GM21515 (cell line): Measurements from ENCODE around the gene ZFYVE28.

Experiments used
- ATAC-seq: cut with Tn5 transposase; IDR thresholded peaks from one replicate; pipeline ENCODE4 v1.9.1; 2021; ENCODE audit not compliant: unreplicated experiment

Gene ZFYVE28

GRCh38 chr4:2354760-2355159 is 63.7 kb downstream of the ZFYVE28 start:
- no peak for ATAC-seq

DNA sequence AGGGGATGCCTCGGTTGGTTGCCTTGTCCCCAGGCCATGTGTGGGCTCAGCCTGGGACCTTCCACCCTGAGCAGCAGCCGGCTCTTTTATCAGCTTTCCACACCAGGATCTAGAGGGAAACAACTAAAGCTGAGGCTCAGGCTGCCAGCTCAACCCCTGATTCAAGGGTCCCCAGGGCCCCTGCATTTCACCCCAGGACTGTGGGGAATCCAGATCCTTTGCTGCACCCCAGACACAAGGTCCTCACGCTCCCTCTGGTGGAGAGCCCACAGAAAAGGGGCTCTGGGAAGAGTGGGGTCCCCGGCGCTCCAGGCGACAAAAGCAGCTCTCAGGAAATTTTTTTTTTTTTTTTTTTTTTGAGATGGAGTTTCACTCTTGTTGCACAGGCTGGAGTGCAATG is 64.3 kb downstream of the ZFYVE28 start:
- no peak for ATAC-seq

DNA sequence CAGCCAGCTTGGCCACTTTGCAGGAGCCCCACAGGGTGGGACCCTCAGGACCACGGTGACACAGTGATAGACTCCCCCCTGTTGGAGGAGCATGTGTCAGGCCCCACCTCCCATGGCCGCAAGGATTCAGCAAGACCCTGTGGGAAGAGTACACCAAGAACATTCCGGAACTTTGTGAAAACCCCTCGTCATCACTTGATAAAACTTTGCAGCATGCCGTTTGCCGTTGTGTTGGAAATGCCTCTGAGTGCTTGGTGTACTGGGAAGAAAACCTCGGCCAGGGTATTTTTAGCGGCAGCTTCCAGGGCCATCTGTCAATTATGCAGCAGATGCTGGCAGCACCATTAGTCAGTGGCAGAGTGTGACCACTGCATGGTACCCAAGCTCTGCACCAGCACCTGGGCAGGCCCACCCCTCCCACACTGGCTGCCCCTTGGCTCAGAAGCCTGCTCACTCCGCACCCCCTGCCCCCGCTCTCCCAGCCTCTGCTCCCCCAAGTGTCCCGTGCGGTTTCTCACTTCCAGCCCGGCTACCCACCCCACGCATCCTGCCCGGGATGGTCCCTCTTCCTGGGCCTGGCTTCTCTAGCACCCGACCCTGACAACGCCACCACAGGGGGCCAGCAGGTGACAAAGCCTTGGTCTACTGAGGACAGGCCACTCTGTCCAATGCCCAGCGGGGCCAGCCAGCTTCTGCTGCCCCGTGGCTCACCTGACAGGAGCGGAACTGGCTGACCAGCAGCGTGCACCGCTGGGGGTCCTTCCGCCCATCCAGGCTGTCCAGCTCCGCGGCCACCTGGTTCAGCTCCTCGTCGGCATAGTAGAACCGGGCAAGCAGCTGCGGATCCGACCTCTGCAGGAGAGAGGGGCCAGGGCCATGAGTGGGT is 65.0 kb downstream of the ZFYVE28 start:
- no peak for ATAC-seq

GRCh38 chr4:2352729-2353221 is 65.7 kb downstream of the ZFYVE28 start:
- ATAC-seq, result no peak

DNA sequence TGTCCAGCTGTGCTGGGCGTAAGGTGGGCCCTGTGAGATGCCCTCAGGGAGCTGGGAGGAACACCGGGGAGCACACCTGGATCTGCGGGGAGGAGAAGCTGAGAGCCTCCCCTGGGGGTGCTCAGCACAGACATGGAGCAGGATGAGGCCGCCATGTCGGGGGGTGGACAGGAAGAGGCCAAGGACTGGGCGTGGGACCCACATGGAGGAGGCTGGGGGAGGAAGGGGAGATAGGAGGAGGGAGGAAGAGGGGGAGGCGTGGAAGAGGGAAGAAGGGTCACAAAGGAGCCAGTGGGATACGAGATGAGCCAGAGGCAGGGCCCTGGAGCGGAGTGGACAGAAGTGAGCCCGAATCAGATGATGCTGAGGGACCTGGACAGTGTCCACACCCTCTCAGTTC is 66.3 kb downstream of the ZFYVE28 start:
- ATAC-seq, result no peak

DNA sequence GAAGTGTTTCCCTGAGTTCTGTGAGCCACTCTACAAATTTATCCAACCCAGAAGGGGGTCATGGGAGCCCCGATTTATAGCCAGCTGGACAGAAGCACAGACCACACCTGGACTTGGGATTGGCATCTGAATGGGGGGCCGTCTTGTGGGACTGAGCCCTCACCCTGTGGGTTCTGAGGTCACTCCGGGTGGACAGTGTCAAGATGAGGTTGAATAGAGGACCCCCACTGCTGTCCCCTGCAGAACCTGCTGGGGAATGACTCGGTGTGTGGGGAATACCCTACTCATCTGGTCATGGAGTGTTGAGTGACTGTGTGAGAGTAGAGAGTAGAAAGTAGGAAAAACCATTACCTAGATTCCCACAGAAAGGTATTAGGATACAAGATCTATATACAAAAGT is 67.5 kb downstream of the ZFYVE28 start:
- ATAC-seq, result no peak

DNA sequence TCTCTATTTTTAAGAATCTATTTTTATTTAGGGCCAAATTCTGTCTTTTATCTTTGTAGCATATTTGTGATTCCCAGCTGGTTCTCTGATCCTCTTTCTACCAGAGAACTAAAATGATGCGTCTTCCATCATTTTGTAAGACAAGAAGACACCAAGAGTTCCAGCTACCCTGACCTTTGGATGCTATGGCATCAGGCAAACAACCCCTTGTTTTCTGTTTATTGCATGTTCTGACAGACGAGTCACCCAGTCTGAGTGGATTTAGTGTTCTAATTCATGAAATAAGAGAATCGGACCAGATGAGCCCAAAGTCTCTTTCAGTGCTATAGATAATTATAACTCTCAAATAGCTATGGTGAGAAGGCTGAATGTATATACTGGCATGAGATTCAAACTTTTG is 69.7 kb downstream of the ZFYVE28 start:
- ATAC-seq, result no peak

GRCh38 chr4:2347190-2347589 is 71.3 kb downstream of the ZFYVE28 start:
- no peak for ATAC-seq

GRCh38 chr4:2343476-2343875 is 75.0 kb downstream of the ZFYVE28 start:
- ATAC-seq, result no peak

GRCh38 chr4:2341911-2342652 is 76.4 kb downstream of the ZFYVE28 start:
- ATAC-seq, result no peak

DNA sequence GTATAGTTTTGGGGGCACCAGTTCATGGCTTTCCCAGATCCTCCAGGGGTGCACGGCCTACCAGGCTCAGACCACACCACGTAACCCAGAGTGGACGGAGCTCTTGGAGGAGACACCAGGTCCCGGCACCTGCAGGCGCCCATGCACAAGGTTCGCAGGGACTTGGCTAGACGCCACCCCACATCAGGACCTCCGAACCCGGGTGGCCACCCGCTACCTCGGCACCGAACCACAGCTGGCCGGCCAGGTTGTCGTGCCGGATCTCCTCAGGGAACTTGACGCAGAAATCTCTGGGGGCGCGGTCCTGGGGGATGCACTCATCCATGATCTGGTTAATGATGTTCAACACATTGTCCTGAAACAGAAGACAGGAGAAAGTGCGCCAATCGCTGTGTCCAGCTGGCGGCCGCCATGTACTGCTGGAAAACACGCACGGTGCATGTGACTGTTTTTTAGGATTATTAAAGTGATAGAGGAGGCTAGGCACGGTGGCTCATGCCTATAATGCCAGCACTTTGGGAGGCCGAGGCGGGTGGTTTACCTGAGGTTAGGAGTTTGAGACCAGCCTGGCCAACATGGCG is 77.1 kb downstream of the ZFYVE28 start:
- ATAC-seq, result no peak

DNA sequence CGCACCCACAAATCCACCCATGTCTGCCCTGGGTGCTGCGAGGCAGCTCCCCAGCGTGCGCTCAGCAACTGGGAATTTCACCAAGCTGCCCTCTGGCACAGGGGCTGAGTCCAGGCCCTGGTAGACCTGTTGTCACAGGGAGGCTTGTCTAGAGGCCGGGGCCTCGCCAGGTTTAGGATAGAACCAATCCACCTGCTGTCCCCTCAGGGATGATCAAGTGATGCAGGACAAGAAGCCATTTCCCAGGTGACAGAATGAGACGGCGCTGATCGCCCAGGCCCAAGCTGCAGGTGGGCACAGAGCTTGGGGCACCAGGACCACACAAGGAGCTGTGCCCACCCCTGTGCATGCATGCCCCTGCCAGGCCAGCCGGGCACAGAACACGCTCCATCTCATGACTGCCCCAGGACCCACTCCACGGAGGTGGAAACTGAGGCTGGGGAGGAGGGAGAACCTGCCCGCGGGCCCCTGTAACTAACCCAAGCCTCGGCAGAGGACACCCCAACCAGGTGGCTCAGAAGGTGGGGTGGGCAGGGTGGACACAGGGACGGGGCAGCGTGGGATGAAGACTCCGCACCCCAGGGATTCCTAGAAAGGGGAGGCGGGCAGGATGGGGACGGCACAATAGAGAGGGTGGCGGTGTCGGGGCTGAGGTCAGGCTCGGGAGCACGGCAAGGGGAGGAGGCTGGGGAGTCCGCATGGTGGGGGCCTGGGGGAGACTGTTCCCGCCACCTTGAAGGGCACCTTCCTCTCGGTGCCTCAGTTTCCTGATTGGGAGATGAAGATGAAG is 78.0 kb downstream of the ZFYVE28 start:
- ATAC-seq, result no peak

DNA sequence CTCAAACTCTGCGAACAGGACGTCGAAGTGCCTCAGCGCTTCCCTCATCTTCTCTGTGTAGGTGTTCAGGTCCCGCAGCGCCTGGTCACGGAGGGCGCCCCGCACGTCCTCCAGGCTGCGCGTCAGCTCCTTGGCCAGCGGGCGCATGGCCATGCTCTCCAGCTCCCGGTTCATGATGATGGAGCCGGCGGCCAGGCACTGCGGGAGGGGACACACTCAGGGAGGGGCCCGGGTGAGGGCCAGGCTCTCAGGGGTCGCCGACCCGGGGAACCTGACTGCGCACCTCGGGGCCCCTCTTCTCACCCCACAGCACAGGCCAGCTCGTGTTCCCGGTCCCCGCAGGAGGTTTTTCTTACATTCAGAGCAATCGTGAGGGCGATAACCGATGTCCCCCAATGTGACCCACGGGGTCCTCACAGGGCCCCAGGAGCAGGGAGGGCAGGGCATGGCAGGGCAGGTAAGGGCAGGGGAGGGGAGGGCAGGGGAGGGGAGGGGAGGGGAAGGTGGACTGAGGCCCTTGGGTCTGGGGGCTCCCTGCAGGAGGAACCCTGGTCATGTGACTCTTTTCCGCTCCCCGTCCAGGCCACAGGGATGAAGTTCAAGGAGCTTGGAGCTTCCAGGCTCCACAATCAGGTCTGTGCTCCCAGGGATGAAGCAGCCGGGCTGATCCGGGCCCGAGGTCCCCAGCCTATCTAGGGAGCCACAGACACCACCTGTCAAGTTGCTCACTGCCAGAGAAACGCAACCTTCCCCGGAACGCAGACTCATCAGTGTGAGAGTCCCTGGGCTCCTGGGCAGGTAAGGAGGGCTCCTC is 78.8 kb downstream of the ZFYVE28 start:
- ATAC-seq, result no peak

- no peak for ATAC-seq
These were observed 79.5 kb downstream of the ZFYVE28 start for GRCh38 chr4:2338754-2339457.

DNA sequence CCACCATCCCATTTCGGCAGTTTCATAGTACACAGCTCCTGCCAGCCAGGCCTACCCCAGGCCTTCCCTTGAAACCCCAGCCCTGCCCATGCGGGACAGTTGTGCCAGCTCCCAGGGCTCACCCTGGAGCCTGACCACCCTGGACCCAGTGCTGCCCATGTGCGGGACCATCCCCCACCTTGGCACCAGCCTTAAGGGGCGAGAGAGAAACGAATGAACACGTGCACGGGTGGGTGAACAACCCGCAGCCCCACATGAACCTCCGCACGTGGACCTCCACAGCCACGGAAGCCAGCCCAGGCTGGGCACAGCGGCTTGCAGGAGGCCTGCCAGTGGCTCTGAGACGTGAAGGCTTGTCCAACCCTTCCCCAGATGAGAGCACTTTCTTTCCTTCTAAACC is 80.5 kb downstream of the ZFYVE28 start:
- ATAC-seq, result no peak

DNA sequence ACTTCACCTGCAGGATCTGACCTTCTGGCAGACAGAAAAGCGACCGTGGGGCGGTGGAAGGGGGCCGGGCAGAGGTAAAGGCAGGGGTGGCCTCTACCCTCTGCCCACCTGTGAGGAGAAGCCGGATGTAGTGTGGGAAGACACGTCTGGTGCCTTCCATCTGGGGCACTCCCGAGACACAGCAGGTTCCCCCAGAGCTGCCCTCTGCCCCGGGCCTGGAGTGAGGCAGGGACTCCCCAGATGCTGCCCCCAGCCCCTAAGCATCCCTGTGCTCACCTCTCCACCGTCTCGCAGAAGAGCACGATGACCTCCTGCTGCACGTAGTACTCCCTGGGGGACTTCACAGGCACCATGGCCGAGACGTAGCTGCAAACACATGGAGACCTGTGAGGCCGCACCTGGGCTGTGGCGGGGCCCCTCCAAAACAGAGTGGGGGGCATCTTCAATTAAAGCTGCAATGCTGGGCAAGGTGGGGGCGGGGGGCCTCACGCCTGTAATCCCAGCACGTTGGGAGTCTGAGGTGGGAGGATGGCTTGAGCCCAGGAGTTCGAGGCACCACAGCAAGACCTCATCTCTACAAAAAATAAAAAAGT is 81.2 kb downstream of the ZFYVE28 start:
- ATAC-seq, result no peak

- ATAC-seq, result no peak
These were observed 81.8 kb downstream of the ZFYVE28 start for GRCh38 chr4:2336659-2337058.

GRCh38 chr4:2335729-2336101 is 82.7 kb downstream of the ZFYVE28 start:
- ATAC-seq, result no peak
